BE2C (cell line): ENCODE measurements around the gene PCSK2.

Source experiments
- DNase-seq: peaks from one replicate; pipeline ENCODE4 v3.0.0-alpha.2; 2020
- H3K27me3 ChIP-seq: fragments of 250-450 bp; sonication (Bioruptor Pico); 2 replicates; pipeline ENCODE4 v1.5.1; 2020; ENCODE audit warnings: mild to moderate bottlenecking
- H3K36me3 ChIP-seq: fragments of 250-450 bp; sonication (Bioruptor Pico); 2 replicates; pipeline ENCODE4 v1.5.1; 2020; ENCODE audit warnings: mild to moderate bottlenecking
- H3K4me1 ChIP-seq: fragments of 250-450 bp; sonication (Bioruptor Pico); 2 replicates; pipeline ENCODE4 v1.5.1; 2020
- H3K4me3 ChIP-seq: 2 replicates; pipeline ENCODE4 v1.5.1; 2011; ENCODE audit warnings: low read depth, low read length
- H3K9me3 ChIP-seq: fragments of 250-450 bp; sonication (Bioruptor Pico); 2 replicates; pipeline ENCODE4 v1.5.1; 2020
- TF ChIP-seq, protein P1 (sequence below): IDR thresholded peaks from 2 replicates; pipeline ENCODE4 v1.5.1; 2012; ENCODE audit warnings: mild to moderate bottlenecking, low read depth, low read length

The PCSK2 gene

DNA sequence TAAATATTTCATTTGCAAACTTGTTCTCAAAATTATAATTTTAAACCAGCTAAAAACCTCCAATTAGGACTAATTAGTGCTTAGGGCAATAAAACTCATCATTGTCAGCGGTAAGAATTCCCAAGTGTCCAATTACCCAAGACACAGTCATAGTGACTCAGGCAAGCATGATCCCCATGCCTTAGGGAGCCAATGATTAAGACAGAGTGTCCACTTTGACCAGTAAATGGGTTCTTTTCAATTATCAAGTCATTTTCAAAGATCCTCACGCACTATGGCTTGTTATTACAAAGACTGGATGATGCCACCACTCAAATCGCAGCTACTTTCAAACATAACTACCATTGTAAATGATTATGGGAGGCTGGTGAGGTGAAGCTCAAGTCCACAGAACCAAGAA, 190.4 kb downstream of the PCSK2 start:
- TF ChIP-seq, protein P1, sequence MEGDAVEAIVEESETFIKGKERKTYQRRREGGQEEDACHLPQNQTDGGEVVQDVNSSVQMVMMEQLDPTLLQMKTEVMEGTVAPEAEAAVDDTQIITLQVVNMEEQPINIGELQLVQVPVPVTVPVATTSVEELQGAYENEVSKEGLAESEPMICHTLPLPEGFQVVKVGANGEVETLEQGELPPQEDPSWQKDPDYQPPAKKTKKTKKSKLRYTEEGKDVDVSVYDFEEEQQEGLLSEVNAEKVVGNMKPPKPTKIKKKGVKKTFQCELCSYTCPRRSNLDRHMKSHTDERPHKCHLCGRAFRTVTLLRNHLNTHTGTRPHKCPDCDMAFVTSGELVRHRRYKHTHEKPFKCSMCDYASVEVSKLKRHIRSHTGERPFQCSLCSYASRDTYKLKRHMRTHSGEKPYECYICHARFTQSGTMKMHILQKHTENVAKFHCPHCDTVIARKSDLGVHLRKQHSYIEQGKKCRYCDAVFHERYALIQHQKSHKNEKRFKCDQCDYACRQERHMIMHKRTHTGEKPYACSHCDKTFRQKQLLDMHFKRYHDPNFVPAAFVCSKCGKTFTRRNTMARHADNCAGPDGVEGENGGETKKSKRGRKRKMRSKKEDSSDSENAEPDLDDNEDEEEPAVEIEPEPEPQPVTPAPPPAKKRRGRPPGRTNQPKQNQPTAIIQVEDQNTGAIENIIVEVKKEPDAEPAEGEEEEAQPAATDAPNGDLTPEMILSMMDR, result no peak
- Histone ChIP-seq H3K4me3 (no peak overlapping the region), H3K4me1 (no peaks in the 10 kb centered on the region), H3K27me3 (no peaks in the 10 kb centered on the region; the same call in 1 of the 2 replicates), H3K9me3 (no peaks in the 10 kb centered on the region), H3K36me3 (no peaks in the 10 kb centered on the region)
- DNase-seq, result no peak

DNA sequence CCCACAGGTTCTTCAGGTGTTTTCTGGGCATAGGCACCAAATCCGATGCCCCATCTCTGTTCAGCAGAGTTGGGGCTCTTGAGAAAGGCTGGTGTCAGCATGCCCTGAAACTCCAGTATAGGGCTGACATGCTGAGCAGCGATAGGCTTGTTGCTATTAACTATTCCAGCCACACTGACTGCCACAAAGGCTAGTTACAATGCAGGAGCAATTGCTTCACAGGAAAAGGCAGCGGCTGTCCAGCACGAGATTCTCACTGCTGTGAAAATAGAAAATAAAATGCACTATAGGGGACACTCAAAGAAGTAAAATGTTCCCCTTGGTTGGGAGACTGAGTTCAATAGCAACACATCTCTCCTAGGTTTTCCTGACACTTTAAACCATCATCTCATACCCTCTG, 191.9 kb downstream of the PCSK2 start:
- DNase-seq, result no peak
- H3K27me3 ChIP-seq, result no peaks in the 10 kb centered on the region; the same call in 1 of the 2 replicates
- TF ChIP-seq, protein P1, result no peak
- H3K36me3 ChIP-seq, result no peaks in the 10 kb centered on the region
- no peaks in the 10 kb centered on the region for H3K4me1 ChIP-seq
- no peaks in the 10 kb centered on the region for H3K9me3 ChIP-seq
- no peak overlapping the region for H3K4me3 ChIP-seq

DNA sequence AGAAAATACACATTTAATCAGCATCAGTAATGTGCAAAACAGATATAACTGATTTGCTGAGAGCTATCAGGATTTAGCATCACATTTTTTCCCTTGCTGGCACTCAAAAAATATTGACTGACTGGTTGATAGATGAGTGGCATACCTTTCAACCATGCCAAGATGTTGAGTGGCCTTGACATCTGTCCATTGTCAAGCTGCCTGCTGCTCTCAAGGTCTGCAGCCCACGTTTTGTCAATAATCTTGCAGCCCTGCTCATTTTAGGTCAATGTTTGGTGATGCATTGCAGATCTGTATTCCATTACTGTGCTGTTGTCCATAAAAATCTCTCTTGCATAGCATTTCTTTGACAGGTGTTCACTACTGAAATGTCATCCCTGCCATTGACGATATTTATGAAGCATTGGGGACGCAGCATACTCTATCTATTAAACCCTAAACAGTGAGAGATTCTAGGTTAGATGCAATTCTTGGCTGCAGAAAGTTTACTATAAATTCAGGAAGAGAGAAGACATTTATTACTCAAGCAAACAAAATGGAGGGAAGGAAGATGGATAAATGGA, 192.7 kb downstream of the PCSK2 start:
- Histone ChIP-seq H3K4me3 (no peak overlapping the region), H3K4me1 (no peaks in the 10 kb centered on the region), H3K36me3 (no peaks in the 10 kb centered on the region), H3K27me3 (no peaks in the 10 kb centered on the region; the same call in 1 of the 2 replicates), H3K9me3 (no peaks in the 10 kb centered on the region)
- DNase-seq, result no peak
- TF ChIP-seq, protein P1, result no peak

DNA sequence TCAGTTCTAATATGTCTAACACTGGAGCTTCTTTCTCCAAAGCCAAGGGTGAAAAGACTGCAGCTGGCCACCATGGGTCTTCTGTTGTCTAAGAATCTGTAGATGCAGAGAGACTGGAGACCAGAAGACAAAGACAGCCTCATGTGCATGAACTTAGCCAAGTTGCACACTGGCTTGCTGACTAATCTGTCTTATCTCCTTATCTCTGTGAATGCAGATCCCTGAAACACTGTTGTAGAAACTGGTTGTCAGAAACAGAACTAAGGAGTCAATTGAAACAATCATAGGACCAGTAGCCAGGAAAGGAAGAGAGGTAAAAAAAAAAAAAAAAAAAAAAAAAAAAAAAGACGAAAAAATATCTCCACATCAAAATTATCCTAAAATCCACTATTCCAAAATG, 194.7 kb downstream of the PCSK2 start:
- DNase-seq, result no peak
- H3K36me3 ChIP-seq, result no peaks in the 10 kb centered on the region
- no peaks in the 10 kb centered on the region for H3K4me1 ChIP-seq
- H3K4me3 ChIP-seq, result no peak overlapping the region
- H3K9me3 ChIP-seq, result no peaks in the 10 kb centered on the region
- no peaks in the 10 kb centered on the region; the same call in 1 of the 2 replicates for H3K27me3 ChIP-seq
- TF ChIP-seq, protein P1, result no peak

DNA sequence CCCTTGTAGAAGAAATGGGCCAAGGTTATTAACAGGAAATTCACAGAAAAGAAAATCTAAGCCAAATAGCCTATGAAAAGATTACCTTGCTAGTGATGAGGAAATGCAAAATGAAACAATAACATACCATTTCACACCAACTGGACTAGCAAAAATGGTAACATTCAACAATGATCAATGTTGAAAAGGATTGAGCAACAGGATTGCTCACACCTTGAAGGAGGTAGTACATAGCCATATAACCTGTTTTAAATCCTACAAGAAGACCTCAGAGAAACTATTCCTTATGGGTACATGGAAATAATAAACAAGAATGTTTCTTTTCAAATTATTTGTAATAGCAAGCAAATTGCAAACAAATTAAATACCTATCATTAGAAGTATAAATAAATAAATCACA, 196.9 kb downstream of the PCSK2 start:
- no peaks in the 10 kb centered on the region for H3K9me3 ChIP-seq
- DNase-seq, result no peak
- peaks cover 8% of the 10 kb centered on the region; the same call in 1 of the 2 replicates for H3K27me3 ChIP-seq
- H3K4me3 ChIP-seq, result no peak overlapping the region
- H3K4me1 ChIP-seq, result no peaks in the 10 kb centered on the region
- TF ChIP-seq, protein P1, result no peak
- H3K36me3 ChIP-seq, result no peaks in the 10 kb centered on the region

DNA sequence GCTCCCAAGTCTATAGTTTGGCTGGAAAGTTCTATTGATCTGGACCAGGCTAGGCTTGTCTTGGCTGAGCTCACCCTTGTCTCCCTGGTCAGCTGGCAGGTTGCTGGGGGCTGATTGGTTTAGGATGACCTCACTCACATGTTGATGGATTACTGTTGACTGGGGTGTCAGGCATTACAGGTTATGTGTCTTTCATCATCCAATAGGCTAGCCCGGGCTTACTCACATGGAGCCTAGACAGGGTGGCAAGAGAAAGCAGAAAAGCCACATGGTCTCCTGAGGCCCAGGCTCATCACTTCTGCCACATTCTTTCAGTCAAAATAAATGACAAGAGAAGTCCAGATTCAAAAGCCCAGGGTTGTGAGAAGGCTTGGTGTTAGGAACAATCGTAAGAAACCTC, 200.8 kb downstream of the PCSK2 start:
- TF ChIP-seq, protein P1, result no peak
- DNase-seq, result no peak
- H3K27me3 ChIP-seq, result peaks cover 17% of the 10 kb centered on the region

More for the DNA sequence above, 200.8 kb downstream of the PCSK2 start:
- Histone ChIP-seq H3K4me1 (no peaks in the 10 kb centered on the region), H3K36me3 (no peaks in the 10 kb centered on the region), H3K4me3 (no peak overlapping the region), H3K9me3 (no peaks in the 10 kb centered on the region)
